Measurements from ENCODE around the gene DBNDD1.

DBNDD1 gene

DNA sequence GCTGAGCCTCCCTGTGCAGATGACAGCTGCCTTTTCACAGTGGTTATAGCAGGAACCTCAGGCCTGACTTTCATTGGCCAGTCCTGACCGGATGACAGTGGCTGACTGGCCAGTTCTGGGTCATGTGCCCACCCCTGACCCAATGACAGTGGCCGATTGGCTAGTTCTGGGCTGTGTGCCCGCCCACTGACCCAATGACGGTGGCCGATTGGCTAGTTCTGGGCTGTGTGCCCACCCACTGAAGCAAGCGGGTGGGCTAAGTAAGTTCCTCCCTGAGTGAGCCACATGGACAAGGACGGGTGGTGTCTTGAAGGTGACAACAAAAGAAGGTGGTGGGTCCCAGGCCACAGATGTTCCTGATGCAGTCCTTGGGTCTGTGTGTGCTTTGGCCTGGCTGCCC is 61.2 kb downstream of the DBNDD1 start:
- DNase-seq, result no peak

DNA sequence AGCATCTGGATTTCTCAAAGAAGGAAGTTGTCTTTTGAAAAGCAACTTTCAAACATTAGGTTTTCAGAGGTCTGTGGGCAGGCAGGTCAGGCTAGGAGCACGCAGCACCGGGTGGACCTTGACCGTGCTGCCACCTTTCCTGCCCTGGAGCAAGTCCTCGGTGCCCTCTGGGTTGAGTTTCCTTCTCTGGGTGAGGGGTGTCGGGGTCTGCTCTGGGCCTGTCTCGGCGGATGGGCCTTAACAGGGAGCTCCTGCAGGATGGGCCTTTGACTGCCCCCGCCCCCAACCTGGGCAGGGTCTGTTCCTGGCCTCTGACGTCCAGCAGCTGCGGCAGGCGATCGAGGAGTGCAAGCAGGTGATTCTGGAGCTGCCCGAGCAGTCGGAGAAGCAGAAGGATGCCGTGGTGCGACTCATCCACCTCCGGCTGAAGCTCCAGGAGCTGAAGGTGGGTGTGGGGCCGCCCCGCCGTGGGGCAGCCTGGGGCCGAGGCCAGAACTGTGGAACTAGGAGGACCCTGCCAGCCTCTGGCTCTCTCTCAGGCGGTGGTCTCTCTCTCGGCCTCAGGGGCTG is 62.0 kb downstream of the DBNDD1 start:
- no peak for DNase-seq

- no peak for DNase-seq
These were observed 62.6 kb downstream of the DBNDD1 start for GRCh38 chr16:89956505-89957215.

- DNase-seq, result no peak
These were observed 64.1 kb downstream of the DBNDD1 start for GRCh38 chr16:89955001-89955685.
